ENCODE measurements around the gene ZNF845. TPM values are rescaled to one million over a fixed set of nuclear protein-coding genes. Genes with fewer than 3 reads are reported as not detected.
"Not testable (repeated sequence)": the region's sequence is repeated elsewhere in the genome, so short reads cannot be mapped to it uniquely, and the experiment has no call there.

ZNF845 gene
- total RNA-seq, 1 experiment from 2014 or later = 3.8 TPM

GRCh38 chr19:53294786-53295441 lies 38.6 kb upstream of the ZNF845 start:
- ChIA-PET CTCF (no interaction called here), POLR2A (no interaction called here)
- no peaks in the 10 kb centered on the region for H3K36me3 Mint-ChIP-seq (ENCODE audit: insufficient read depth, unreplicated experiment)
- H3K27me3 Mint-ChIP-seq (ENCODE audit: insufficient read depth, unreplicated experiment) = no peaks in the 10 kb centered on the region
- intact Hi-C loops (cut with micrococcal nuclease) = no loop called here
- H3K4me3 Mint-ChIP-seq (ENCODE audit: unreplicated experiment) = no peak overlapping the region
- H3K4me1 Mint-ChIP-seq (ENCODE audit: insufficient read depth, unreplicated experiment) = no peaks in the 10 kb centered on the region
- no peak for TF ChIP-seq CTCF (IDR thresholded peaks at IDR 0.05; ENCODE audit: unreplicated experiment)
- peaks cover 17% of the 10 kb centered on the region for H3K9me3 Mint-ChIP-seq (ENCODE audit: unreplicated experiment)
- no TSS peak for BruUV-seq (replicated peaks)
- H3K27ac Mint-ChIP-seq (ENCODE audit: low read depth, unreplicated experiment) = no peak overlapping the region
- peak; percentile 0 for DNase-seq (ENCODE audit: unreplicated experiment)

GRCh38 chr19:53301341-53301740 lies 32.2 kb upstream of the ZNF845 start:
- intact Hi-C loops (cut with micrococcal nuclease); BruUV-seq (replicated peaks); H3K27ac Mint-ChIP-seq (ENCODE audit: low read depth, unreplicated experiment); H3K4me3 Mint-ChIP-seq (ENCODE audit: unreplicated experiment); H3K27me3 Mint-ChIP-seq (ENCODE audit: insufficient read depth, unreplicated experiment); H3K9me3 Mint-ChIP-seq (ENCODE audit: unreplicated experiment); H3K36me3 Mint-ChIP-seq (ENCODE audit: insufficient read depth, unreplicated experiment); POLR2A ChIA-PET; H3K4me1 Mint-ChIP-seq (ENCODE audit: insufficient read depth, unreplicated experiment); DNase-seq (ENCODE audit: unreplicated experiment); CTCF ChIA-PET: not testable (repeated sequence)

DNA sequence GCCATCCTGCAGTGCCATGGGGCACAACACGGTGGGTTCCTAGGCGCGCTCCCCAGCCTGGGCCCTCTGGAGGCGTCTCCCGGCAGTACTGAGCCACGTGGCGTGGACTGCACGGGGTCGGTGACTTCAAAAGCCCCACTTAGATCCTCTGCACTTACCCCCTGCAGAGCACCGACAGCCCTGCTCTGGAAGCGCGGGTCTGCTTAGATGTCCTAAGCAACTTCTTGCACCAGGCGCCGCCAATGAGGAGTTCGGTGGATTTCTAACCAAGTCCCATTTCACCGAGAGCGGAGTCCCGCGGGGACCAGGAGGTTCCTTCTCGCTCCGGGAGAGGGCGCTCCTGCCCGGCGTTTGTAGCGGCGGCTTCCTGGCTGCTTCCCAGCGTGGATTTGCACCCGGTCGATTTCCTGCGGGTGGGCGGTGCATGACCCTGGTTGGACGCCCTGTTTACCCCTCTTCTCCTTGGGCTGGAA lies 25.2 kb upstream of the ZNF845 start:
- H3K27ac Mint-ChIP-seq (ENCODE audit: low read depth, unreplicated experiment) = no peak overlapping the region
- no peak for DNase-seq (ENCODE audit: unreplicated experiment)
- H3K27me3 Mint-ChIP-seq (ENCODE audit: insufficient read depth, unreplicated experiment) = no peaks in the 10 kb centered on the region
- intact Hi-C loops (cut with micrococcal nuclease) = no loop called here
- ChIA-PET CTCF (no interaction called here), POLR2A (no interaction called here)
- no peak overlapping the region for H3K4me3 Mint-ChIP-seq (ENCODE audit: unreplicated experiment)
- TF ChIP-seq CTCF (IDR thresholded peaks at IDR 0.05; ENCODE audit: unreplicated experiment) = peak; percentile 7
- H3K36me3 Mint-ChIP-seq (ENCODE audit: insufficient read depth, unreplicated experiment) = no peaks in the 10 kb centered on the region
- no TSS peak for BruUV-seq (replicated peaks)
- H3K9me3 Mint-ChIP-seq (ENCODE audit: unreplicated experiment) = peaks cover 29% of the 10 kb centered on the region
- H3K4me1 Mint-ChIP-seq (ENCODE audit: insufficient read depth, unreplicated experiment) = no peaks in the 10 kb centered on the region

DNA sequence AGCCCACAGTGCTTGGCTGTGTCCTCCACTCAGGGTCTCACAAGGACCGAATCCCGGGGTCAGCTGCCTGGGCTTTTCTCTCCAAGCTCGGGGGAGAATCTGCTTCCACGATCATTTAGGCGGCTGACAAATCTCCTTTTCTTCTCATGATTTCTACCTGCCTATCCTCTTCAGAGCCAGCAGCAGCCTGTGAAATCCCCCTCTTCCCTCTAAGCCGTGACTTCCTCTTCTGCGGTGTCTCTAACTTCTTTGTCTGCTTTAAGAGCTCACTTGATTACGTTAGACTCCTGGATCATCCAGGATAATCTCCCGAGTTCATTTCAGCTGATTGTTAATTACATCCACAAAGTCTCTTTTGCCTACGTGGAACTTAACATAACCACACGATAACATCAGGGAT lies 22.5 kb upstream of the ZNF845 start:
- no peak overlapping the region for H3K27ac Mint-ChIP-seq (ENCODE audit: low read depth, unreplicated experiment)
- DNase-seq (ENCODE audit: unreplicated experiment) = no peak
- CTCF ChIA-PET = interaction anchor here (0.6 kb wide), 1 partner anchor 611 kb away, joined by 3 read pairs; no protein-coding TSS in a partner anchor
- BruUV-seq (replicated peaks) = no TSS peak
- no peaks in the 10 kb centered on the region for H3K36me3 Mint-ChIP-seq (ENCODE audit: insufficient read depth, unreplicated experiment)
- no peak overlapping the region for H3K4me3 Mint-ChIP-seq (ENCODE audit: unreplicated experiment)
- peaks cover 27% of the 10 kb centered on the region for H3K9me3 Mint-ChIP-seq (ENCODE audit: unreplicated experiment)
- POLR2A ChIA-PET = no interaction called here
- intact Hi-C loops (cut with micrococcal nuclease) = no loop called here
- H3K27me3 Mint-ChIP-seq (ENCODE audit: insufficient read depth, unreplicated experiment) = no peaks in the 10 kb centered on the region
- TF ChIP-seq CTCF (IDR thresholded peaks at IDR 0.05; ENCODE audit: unreplicated experiment) = no peak
- no peaks in the 10 kb centered on the region for H3K4me1 Mint-ChIP-seq (ENCODE audit: insufficient read depth, unreplicated experiment)

- POLR2A ChIA-PET = no interaction called here
- H3K9me3 Mint-ChIP-seq (ENCODE audit: unreplicated experiment) = peaks cover 19% of the 10 kb centered on the region
- intact Hi-C loops (cut with micrococcal nuclease) = no loop called here
- no peaks in the 10 kb centered on the region for H3K36me3 Mint-ChIP-seq (ENCODE audit: insufficient read depth, unreplicated experiment)
- no peaks in the 10 kb centered on the region for H3K27me3 Mint-ChIP-seq (ENCODE audit: insufficient read depth, unreplicated experiment)
- no peak overlapping the region for H3K4me3 Mint-ChIP-seq (ENCODE audit: unreplicated experiment)
- no peak for TF ChIP-seq CTCF (IDR thresholded peaks at IDR 0.05; ENCODE audit: unreplicated experiment)
- DNase-seq (ENCODE audit: unreplicated experiment) = no peak
- CTCF ChIA-PET = no interaction called here
- H3K4me1 Mint-ChIP-seq (ENCODE audit: insufficient read depth, unreplicated experiment) = no peaks in the 10 kb centered on the region
- BruUV-seq (replicated peaks) = no TSS peak
- no peak overlapping the region for H3K27ac Mint-ChIP-seq (ENCODE audit: low read depth, unreplicated experiment)
Measured at GRCh38 chr19:53311897-53312296, 21.7 kb upstream of the ZNF845 start.
